NCI-H82 treated with DMSO at 0.1 percent for 48 hours (cell line): Measurements from ENCODE around the gene CDX2.

ENCODE experiments used
- DNase-seq: peaks from one replicate; lab custom pipeline; 2025; ENCODE audit not compliant: unreplicated experiment; lab: John Stamatoyannopoulos, UW

CDX2 gene

DNA sequence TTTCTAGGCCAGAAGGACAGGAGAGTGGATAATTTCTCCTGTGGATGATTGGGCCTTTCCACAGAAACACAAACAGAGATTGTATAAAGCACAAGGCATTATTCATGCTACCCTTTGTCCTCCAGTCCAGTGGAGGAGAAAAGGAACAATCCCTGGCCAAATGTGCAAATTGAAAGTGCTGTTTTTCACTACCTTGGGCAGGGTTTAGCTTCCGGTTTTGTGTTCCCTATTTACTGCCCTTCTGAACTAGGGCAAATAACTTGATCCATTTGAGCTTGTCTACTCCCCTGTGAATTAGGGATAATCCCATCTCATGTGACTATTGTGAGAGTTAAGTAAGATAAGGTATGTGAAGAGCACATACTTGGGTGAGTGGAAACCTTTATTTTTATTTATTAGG, 36.0 kb downstream of the CDX2 start:
- no peak for DNase-seq

GRCh38 chr13:27929868-27930267, 39.2 kb downstream of the CDX2 start:
- no peak for DNase-seq

- no peak for DNase-seq
Observed at GRCh38 chr13:27928805-27929753, 40.0 kb downstream of the CDX2 start.

GRCh38 chr13:27928353-27928804, 40.7 kb downstream of the CDX2 start:
- no peak for DNase-seq

DNA sequence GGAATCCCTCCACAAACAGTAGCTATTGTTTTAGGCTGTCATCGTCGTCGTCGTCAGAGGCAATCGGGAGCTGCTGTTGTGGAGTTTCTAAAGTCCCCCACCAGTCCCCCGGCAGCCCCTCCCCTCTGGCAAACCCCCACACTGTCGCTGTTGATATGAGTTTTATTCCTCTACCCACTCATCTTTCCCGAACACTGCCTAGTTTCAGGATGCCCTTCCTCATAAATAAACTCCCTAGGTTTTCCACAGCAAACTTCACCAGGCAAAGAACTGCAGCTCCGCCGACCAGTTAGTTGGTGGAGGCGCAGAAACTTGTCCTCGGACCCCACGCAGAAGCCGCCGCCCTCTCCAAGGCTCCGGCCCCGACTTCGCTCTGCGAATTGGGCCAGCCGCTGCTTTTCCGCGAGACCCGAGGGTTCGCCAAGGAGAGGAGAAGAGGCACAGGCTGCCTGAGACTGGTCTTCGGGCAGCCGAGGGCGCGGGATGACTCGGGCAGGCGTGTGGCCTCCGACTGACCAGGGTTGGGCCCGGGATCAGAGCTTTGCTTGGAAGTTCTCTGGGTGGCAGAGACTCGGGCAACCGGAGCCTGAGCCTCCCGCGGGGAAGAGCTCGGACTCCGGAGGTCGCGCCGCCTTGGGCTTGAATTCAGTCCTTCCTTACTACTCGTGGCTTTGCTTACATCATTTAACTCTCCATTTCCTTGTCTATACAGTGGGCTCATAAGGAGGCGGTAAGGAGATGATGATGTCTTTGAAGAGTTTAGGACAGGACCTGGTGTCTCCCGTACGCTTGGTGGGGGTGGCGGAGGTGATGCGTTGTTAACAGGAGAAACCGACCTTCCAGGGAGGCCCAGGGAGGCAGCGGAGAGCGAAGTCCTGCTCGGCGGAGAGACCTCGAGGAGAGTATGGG, 41.4 kb downstream of the CDX2 start:
- DNase-seq: no peak

DNA sequence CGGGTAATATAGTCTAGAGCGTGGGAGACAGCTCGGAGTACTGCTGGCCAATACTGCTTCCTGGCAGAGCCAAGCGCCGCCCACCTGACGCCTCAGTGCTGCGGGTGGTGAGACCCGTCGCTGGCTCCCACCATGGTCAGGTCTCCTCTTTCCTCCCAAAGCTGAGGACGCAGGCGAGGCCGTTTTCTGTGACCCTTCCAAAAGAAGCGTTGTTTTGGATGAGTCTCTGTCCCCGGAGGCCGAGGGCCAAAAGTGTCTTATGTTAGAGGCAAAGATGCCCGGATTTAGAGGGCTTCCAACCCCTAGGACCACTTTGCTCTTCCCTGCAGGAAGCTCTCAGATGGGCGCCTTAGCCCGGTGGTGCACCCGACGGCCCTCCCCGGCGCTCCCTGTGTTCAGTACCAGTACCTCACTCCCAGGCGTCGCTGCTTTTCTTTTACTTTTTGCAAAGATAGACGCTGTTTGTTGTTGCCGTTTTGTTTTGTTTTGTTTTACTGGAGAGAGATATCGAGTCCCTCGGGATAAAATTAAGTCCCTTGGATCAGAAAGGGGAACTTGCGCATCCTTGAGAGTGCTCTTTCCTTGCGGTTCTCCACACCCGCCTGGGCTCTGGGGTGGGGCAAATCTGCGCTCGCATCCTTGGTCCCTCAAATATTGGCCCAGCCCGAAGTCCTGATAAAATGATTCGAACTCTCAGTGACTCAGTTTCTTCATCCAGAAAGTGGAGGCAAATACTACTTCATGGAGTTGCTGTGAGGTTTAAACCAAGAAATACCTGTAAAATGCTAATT, 42.3 kb downstream of the CDX2 start:
- no peak for DNase-seq

- DNase-seq: no peak
Observed at GRCh38 chr13:27925220-27925991, 43.7 kb downstream of the CDX2 start.

DNA sequence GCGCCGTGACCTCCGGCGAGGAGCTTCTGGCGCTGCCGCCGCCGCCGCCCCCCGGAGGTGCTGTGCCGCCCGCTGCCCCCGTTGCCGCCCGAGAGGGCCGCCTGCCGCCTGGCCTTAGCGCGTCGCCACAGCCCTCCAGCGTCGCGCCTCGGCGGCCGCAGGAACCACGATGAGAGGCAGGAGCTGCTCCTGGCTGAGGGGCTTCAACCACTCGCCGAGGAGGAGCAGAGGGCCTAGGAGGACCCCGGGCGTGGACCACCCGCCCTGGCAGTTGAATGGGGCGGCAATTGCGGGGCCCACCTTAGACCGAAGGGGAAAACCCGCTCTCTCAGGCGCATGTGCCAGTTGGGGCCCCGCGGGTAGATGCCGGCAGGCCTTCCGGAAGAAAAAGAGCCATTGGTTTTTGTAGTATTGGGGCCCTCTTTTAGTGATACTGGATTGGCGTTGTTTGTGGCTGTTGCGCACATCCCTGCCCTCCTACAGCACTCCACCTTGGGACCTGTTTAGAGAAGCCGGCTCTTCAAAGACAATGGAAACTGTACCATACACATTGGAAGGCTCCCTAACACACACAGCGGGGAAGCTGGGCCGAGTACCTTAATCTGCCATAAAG, 44.5 kb downstream of the CDX2 start:
- DNase-seq: no peak

DNA sequence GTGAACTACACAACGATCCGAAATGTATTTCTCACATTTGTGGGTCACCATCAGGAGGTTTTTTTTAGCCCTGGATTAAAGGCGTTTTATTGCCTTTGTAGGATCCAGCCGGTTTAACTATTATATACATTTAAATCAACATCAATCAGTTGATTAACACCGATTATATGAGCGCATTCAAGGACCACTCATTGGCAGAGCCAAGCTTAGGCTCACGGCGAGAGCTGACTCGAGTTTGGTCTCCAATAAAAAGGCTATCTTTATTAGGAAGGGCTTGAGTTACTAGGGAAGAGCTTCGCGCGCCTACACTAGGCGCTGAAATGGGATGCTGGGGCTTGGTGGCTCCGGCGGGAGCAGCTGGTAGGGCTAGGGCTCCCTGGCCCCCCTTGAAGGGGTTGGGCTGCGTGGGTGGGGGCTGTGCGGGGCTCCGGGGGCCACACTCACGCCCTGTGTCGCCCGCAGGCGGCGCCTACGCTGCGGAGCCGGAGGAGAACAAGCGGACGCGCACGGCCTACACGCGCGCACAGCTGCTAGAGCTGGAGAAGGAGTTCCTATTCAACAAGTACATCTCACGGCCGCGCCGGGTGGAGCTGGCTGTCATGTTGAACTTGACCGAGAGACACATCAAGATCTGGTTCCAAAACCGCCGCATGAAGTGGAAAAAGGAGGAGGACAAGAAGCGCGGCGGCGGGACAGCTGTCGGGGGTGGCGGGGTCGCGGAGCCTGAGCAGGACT, 45.2 kb downstream of the CDX2 start:
- no peak for DNase-seq

GRCh38 chr13:27922883-27923612, 46.1 kb downstream of the CDX2 start:
- DNase-seq: no peak

- DNase-seq: no peak
Observed at GRCh38 chr13:27921961-27922882, 46.9 kb downstream of the CDX2 start.

DNA sequence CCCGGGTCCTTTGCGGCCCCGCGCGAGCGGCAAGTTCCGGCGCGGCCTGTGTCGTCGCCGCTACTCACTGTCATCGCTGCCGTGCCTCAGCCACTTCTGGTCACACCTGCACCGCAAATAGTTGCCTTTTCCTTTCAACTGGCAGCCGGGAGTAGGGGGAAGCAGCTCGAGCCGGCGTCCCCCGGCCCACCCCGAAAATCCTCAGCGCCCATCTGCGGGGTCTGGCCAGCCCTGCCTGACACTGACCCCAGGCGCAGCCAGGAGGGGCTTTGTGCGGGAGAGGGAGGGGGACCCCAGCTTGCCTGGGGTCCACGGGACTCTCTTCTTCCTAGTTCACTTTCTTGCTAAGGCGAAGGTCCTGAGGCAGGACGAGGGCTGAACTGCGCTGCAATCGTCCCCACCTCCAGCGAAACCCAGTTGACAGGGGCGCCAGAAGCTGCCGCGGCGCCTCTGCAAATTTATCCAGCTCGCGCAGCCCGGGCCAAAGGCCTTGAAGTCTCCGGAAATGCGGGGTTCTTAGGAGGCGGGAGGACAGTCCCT, 47.6 kb downstream of the CDX2 start:
- no peak for DNase-seq

- DNase-seq: no peak
Observed at GRCh38 chr13:27920677-27921420, 48.3 kb downstream of the CDX2 start.

DNA sequence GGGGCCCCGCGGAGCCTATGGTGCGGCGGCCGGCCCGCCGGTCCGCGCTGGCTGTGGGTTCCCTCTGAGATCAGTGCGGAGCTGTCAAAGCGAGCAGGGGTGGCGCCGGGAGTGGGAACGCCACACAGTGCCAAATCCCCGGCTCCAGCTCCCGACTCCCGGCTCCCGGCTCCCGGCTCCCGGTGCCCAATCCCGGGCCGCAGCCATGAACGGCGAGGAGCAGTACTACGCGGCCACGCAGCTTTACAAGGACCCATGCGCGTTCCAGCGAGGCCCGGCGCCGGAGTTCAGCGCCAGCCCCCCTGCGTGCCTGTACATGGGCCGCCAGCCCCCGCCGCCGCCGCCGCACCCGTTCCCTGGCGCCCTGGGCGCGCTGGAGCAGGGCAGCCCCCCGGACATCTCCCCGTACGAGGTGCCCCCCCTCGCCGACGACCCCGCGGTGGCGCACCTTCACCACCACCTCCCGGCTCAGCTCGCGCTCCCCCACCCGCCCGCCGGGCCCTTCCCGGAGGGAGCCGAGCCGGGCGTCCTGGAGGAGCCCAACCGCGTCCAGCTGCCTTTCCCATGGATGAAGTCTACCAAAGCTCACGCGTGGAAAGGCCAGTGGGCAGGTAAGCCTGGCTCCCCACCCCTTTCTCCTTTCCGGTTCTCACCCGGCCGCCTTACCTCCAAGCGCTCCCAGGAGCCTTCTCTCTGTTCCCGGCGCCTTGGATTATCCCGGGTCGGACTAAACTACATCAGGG, 49.0 kb downstream of the CDX2 start, which contains the start of gene PDX1:
TSS of gene PDX1 (plus strand) at position 67 of the 743 bp plus-strand sequence. CDS start at position 206, 139 bp downstream.
- no peak for DNase-seq

GRCh38 chr13:27919659-27919933, 49.5 kb downstream of the CDX2 start:
- no peak for DNase-seq
